Mucosa of descending colon (tissue), 3 donors: ENCODE results near the gene BUD23. TPM values are rescaled to one million over a fixed set of nuclear protein-coding genes. Genes with fewer than 3 reads are reported as not detected.

Experiments
- ATAC-seq: fragments of 200-7000 bp; cut with Tn5 transposase; one replicate; pipeline ENCODE4 v1.9.1; 2020; ENCODE audit warnings: mild to moderate bottlenecking, moderate library complexity
- DNase-seq, 3 donors: peaks; one replicate each; pipeline ENCODE4 v3.0.0-alpha.2; 2020
- H3K36me3 ChIP-seq: fragments of 200-600 bp; one replicate; pipeline ENCODE4 v1.8.0; 2021; ENCODE audit warnings: low read depth, mild to moderate bottlenecking
- H3K4me1 ChIP-seq: fragments of 200-600 bp; one replicate; pipeline ENCODE4 v1.8.0; 2021; ENCODE audit warnings: low read depth, mild to moderate bottlenecking
- H3K4me3 ChIP-seq: fragments of 200-600 bp; one replicate; pipeline ENCODE4 v1.8.0; 2021; ENCODE audit warnings: mild to moderate bottlenecking
- H3K9me3 ChIP-seq: fragments of 200-600 bp; one replicate; pipeline ENCODE4 v1.8.0; 2021; ENCODE audit warnings: mild to moderate bottlenecking
- intact Hi-C, 2 donors: fragments of 100-400 bp; cut with DNase I in 1 of 2; cut with micrococcal nuclease in 1 of 2; formaldehyde crosslinking; loops; one replicate each; pipeline versions ENCODE4 v1.11.0 to v1.11.1; 2022; cut with DNase I, micrococcal nuclease
- long read RNA-seq, 2 donors: library from polyadenylated mRNA; unstranded; transcript quantifications; one replicate each; pipeline ENCODE4 v2.0.0, GENCODE V29; 2019 to 2021
- total RNA-seq, 3 donors: library from RNA; stranded (reverse); fragmentation: NEBNext Ultra II Directional in 2 of 3; extraction: Animal tissue kit (Norgen Biotek cat#: 25700) in 2 of 3; gene quantifications; one replicate each; pipeline versions ENCODE4 v1.2.1 to v1.2.4, GENCODE V29; 2021 to 2023
- TF ChIP-seq, protein P1 (sequence below): fragments of 200-600 bp; IDR thresholded peaks from one replicate; pipeline ENCODE4 v1.8.0; 2022; ENCODE audit warnings: antibody characterized with exemption, mild to moderate bottlenecking
- donor health status: DM: no; HTN: no; CAD: no; lungs with moderate emphysema.
- donor health status: DM: no; HTN: no; CAD: no.
- donor health status: DM: no; HTN: yes; CAD: no.

Gene BUD23, protein sequence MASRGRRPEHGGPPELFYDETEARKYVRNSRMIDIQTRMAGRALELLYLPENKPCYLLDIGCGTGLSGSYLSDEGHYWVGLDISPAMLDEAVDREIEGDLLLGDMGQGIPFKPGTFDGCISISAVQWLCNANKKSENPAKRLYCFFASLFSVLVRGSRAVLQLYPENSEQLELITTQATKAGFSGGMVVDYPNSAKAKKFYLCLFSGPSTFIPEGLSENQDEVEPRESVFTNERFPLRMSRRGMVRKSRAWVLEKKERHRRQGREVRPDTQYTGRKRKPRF
- total RNA-seq = 10 to 100 TPM; 38.4 to 61.2 (median 43.0) TPM
- long read RNA-seq, donor 1, transcript BUD23-201 (12 exons, 1,230 nt) = major isoform, 41 of 60 reads
- long read RNA-seq, donor 1, partial matches to known transcripts = 6 of 60 reads
- long read RNA-seq, donor 1, other reads (novel, unspliced or antisense) = 6 of 60 reads
- long read RNA-seq, donor 2, transcript BUD23-201 (12 exons, 1,230 nt) = major isoform, 75 of 85 reads
- long read RNA-seq, donor 2, partial matches to known transcripts = 1 of 85 reads
- long read RNA-seq, donor 2, other reads (novel, unspliced or antisense) = 9 of 85 reads

DNA sequence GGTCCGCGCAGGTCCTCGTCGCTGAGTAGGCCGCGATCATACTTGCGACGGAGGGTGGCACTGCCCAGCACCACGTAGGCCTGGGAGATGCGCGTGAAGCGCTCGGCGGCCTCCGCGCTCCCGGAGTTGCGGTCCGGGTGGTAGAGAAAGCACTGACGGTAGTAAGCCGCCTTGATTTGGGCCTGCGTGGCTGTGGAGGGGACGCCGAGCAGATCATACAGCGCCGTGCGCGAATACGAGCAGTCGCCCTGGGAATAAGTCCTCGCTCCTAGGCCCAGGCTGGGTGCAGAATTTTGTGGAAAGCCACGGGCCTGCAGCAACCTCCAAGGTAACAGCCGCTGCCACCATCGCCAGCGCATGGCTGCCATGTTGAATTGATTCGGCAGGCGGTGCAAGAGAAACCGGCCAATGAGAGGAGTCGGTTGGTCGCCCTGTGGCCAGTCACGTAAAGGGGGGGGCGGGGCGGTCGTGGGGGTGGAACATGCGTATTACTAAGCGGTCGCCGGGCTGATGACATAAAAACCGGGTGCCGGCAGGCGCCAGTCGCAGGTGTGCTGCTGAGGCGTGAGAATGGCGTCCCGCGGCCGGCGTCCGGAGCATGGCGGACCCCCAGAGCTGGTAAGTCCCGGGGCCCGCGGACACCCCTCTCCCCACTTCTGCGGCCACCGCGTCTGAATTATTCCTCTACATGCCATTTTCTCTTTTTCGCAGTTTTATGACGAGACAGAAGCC lies at the start of gene BUD23, which contains the start of gene DNAJC30:
Gene BUD23 (plus strand): TSS at position 542 of the 732 bp plus-strand sequence. CDS start 29 bp downstream, at position 571.
Gene DNAJC30 (minus strand): TSS at position 398 of the 732 bp plus-strand sequence. CDS start 30 bp downstream, at position 368.
- no peaks in the 10 kb centered on the region for H3K9me3 ChIP-seq
- intact Hi-C loops = no loop called here
- TF ChIP-seq, protein P1, sequence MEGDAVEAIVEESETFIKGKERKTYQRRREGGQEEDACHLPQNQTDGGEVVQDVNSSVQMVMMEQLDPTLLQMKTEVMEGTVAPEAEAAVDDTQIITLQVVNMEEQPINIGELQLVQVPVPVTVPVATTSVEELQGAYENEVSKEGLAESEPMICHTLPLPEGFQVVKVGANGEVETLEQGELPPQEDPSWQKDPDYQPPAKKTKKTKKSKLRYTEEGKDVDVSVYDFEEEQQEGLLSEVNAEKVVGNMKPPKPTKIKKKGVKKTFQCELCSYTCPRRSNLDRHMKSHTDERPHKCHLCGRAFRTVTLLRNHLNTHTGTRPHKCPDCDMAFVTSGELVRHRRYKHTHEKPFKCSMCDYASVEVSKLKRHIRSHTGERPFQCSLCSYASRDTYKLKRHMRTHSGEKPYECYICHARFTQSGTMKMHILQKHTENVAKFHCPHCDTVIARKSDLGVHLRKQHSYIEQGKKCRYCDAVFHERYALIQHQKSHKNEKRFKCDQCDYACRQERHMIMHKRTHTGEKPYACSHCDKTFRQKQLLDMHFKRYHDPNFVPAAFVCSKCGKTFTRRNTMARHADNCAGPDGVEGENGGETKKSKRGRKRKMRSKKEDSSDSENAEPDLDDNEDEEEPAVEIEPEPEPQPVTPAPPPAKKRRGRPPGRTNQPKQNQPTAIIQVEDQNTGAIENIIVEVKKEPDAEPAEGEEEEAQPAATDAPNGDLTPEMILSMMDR = no peak

DNA sequence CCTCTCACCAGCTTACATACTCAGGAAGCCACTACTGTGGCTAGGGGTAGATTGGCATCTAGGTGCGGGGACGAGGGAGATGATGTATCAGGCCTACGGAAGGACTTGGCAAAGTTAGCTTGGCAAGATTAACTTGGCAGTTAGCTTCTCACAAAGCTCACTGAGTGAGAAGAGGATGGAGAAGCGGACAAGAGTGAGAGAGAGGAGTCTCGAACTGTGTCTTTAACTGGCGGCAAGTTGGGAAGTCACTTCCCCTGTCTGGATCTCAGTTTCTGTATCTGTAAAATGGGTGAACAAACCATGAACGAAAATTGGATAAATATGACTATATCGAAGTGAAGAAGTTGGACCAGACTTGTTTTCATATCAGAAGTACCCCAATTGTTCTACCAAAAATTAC lies 49.6 kb upstream of the BUD23 start:
- TF ChIP-seq, protein P1 = no peak
- Histone ChIP-seq H3K36me3 (no peaks in the 10 kb centered on the region), H3K4me1 (no peaks in the 10 kb centered on the region), H3K9me3 (no peaks in the 10 kb centered on the region), H3K4me3 (no peak overlapping the region)
- ATAC-seq = no peak
- intact Hi-C loops = no loop called here
- no peak for DNase-seq

More for the DNA sequence above, at the start of gene BUD23, which contains the start of gene DNAJC30:
- Histone ChIP-seq H3K4me1 (peaks cover 26% of the 10 kb centered on the region), H3K36me3 (no peaks in the 10 kb centered on the region), H3K4me3 (peak within 1 kb of the TSS; percentile 82)
- DNase-seq (peak; percentile 97 to 99 (median 99)), ATAC-seq (peak; percentile 99)

DNA sequence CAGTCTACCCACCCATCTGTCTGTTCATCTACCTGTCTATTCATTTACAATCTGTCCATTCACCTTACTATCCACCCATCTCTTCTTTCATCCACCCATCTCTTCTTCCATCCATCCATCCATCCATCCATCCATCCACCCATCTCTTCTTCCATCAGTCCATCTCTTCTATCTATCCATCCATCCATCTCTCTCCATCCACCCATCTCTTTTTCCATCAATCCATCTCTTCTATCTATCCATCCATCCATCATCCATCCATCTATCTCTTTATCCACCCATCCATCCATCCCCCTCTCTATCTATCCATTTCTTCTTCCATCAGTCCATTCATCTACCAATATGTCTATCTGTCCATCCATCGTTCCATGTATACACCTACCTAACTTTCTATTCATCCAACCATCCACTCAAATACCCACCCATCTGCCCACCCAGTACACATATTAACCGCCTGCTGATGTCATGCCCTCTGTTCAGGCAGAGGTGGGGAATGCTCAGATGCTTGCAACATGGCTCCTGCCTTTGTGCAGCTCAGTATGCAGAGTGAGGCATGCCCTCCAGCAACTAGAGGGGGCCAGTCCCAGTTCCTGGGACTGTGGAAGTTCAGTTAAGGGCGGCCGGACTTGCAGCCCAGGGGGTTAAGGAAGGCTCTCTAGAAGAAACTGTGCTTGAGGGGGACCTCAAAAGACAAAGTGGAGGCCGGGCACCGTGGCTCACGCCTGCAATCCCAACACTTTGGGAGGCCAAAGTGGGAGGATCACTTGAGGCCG lies 47.8 kb upstream of the BUD23 start:
- intact Hi-C loops = no loop called here
- DNase-seq = peak in 1 of 3 donors; percentile 1

DNA sequence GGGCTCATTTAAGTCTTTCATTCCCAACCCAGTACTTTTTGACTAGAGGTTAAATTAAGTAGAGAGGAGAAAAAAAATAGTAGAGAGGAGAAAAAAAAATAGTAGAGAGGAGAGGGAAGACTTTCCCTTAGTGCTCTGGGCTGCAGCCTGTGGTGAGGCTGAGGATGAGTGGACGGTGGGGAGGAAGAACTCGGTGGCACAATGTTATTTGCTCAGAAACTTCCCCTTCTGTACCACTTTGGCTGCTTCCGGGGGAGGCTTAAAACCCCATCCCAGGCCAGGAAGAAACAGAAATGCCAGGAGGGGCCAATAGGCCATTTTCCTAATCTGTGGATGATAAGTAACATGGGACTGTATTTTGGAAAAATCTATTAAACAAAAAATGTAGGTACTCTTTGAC lies 44.5 kb upstream of the BUD23 start:
- no peak overlapping the region for H3K4me3 ChIP-seq
- ATAC-seq (no peak), DNase-seq (no peak)
- no peaks in the 10 kb centered on the region for H3K36me3 ChIP-seq
- intact Hi-C loops = no loop called here
- peaks cover 9% of the 10 kb centered on the region for H3K9me3 ChIP-seq
- no peaks in the 10 kb centered on the region for H3K4me1 ChIP-seq
- TF ChIP-seq, protein P1 = no peak

More for the DNA sequence above, 47.8 kb upstream of the BUD23 start:
- TF ChIP-seq, protein P1 = no peak
- Histone ChIP-seq H3K36me3 (no peaks in the 10 kb centered on the region), H3K4me3 (no peak overlapping the region), H3K9me3 (no peaks in the 10 kb centered on the region), H3K4me1 (no peaks in the 10 kb centered on the region)
- ATAC-seq = no peak

DNA sequence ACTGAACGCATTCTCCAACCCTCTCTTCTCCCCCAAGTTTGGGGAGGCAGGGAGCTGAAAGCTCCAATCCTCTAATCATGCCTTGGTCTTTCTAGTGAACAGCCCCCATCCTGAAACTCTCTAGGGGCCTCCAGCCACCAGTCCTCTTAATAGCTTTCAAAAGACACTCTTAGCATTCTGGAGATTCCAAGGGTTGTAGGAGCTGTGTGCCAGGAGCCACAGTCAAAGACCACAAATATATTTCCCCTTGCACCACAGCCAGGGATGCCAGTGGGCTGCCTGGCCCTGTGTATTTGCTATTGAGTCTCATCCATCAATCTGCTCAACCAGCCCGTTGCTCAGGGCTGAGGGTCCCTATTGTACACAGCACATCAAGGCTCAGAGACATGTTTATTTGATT lies 40.6 kb upstream of the BUD23 start:
- H3K9me3 ChIP-seq = peaks cover 9% of the 10 kb centered on the region
- no peaks in the 10 kb centered on the region for H3K36me3 ChIP-seq
- intact Hi-C loops = no loop called here
- ATAC-seq = no peak
- TF ChIP-seq, protein P1 = no peak
- no peak for DNase-seq
- H3K4me1 ChIP-seq = peaks cover under 1% of the 10 kb centered on the region
- H3K4me3 ChIP-seq = no peak overlapping the region
